A549 (cell line): Measurements from ENCODE around the gene CACNA1F.

Experiments
- CTCF ChIP-seq: fragments of >200 bp; sonication (Bioruptor Twin); formaldehyde crosslinking; IDR thresholded peaks from 3 replicates; pipeline ENCODE4 v1.5.1; 2016
- HEYL ChIP-seq: fragments of 250-450 bp; sonication (Bioruptor Pico); IDR thresholded peaks from 2 replicates; pipeline ENCODE4 v1.8.0; 2021; ENCODE audit warnings: mild to moderate bottlenecking, moderate library complexity
- HOXA7 ChIP-seq: fragments of 250-450 bp; sonication (Bioruptor Pico); IDR thresholded peaks from 2 replicates; pipeline ENCODE4 v1.5.0; 2020; ENCODE audit warnings: mild to moderate bottlenecking, moderate library complexity
- MAZ ChIP-seq: fragments of 150-350 bp; IDR thresholded peaks from 2 replicates; pipeline ENCODE4 v1.6.1; 2014; ENCODE audit warnings: antibody characterized with exemption, low read depth, low read length, borderline replicate concordance
- MYC ChIP-seq: IDR thresholded peaks from 2 replicates; pipeline ENCODE4 v1.6.1; 2012; ENCODE audit warnings: mild to moderate bottlenecking, inconsistent platforms, low read length, improper control_type of control experiment, borderline replicate concordance
- POLR2A ChIP-seq: IDR thresholded peaks from 2 replicates; pipeline ENCODE4 v1.6.1; 2012; ENCODE audit warnings: mild to moderate bottlenecking, low read length
- REST ChIP-seq: fragments of 200-600 bp; sonication (generic); IDR thresholded peaks from 2 replicates; pipeline ENCODE4 v1.6.1; 2016; ENCODE audit warnings: antibody characterized with exemption, mild to moderate bottlenecking, moderate library complexity
- SREBF2 ChIP-seq: fragments of 450-650 bp; IDR thresholded peaks from 2 replicates; pipeline ENCODE4 v1.6.1; 2014; ENCODE audit warnings: mild to moderate bottlenecking, moderate library complexity
- ZFP36 ChIP-seq: fragments of 450-650 bp; IDR thresholded peaks from 2 replicates; pipeline ENCODE4 v1.6.1; 2014; ENCODE audit warnings: borderline replicate concordance; ENCODE audit not compliant: partially characterized antibody

- TF ChIP-seq ZFP36 (no peak), MYC (no peak), SREBF2 (no peak), REST (no peak), MAZ (no peak), CTCF (no peak), POLR2A (no peak), HEYL (CRISPR knock-in tag) (no peak), HOXA7 (CRISPR knock-in tag) (no peak)
Observed at GRCh38 chrX:49230500-49231232, 2.5 kb downstream of the CACNA1F start.
